K562 (cell line): ENCODE data around the gene HUS1. TPM values are rescaled to one million over a fixed set of nuclear protein-coding genes. Genes with fewer than 3 reads are reported as not detected.
A peak's percentile ranks its signal among the peaks of the same experiment; 100 is the strongest.

Experiments
- ASH1L ChIP-seq: fragments of 450-650 bp; IDR thresholded peaks from 2 replicates; pipeline ENCODE4 v1.6.1; 2018; ENCODE audit warnings: borderline replicate concordance, mild to moderate bottlenecking, low read depth; ENCODE audit not compliant: partially characterized antibody
- CBX1 ChIP-seq: sonication (generic); IDR thresholded peaks from 2 replicates; pipeline ENCODE4 v1.6.1; 2016; ENCODE audit warnings: antibody characterized with exemption, low read depth, mild to moderate bottlenecking
- CC2D1A ChIP-seq: fragments of 450-650 bp; IDR thresholded peaks from 2 replicates; pipeline ENCODE4 v1.6.1; 2017; ENCODE audit warnings: mild to moderate bottlenecking
- EHMT2 ChIP-seq: fragments of 450-650 bp; IDR thresholded peaks from 2 replicates; pipeline ENCODE4 v1.6.1; 2018; ENCODE audit warnings: antibody characterized with exemption
- ELF2 ChIP-seq: fragments of 250-450 bp; sonication (Bioruptor Pico); IDR thresholded peaks from 2 replicates; pipeline ENCODE4 v1.5.0; 2021; ENCODE audit warnings: mild to moderate bottlenecking
- GABPB1 ChIP-seq: sonication (generic); formaldehyde crosslinking; IDR thresholded peaks from 2 replicates; pipeline ENCODE4 v1.8.0; 2022; ENCODE audit warnings: mild to moderate bottlenecking, missing genetic modification reagents
- HNRNPL ChIP-seq: fragments of 200-400 bp; formaldehyde crosslinking; IDR thresholded peaks from 2 replicates; pipeline ENCODE4 v1.6.1; 2017; ENCODE audit warnings: low read depth, mild to moderate bottlenecking, low read length
- JUNB ChIP-seq: fragments of 450-650 bp; formaldehyde crosslinking; conservative IDR thresholded peaks from 2 replicates; pipeline ENCODE4 v1.4.0; 2020; ENCODE audit warnings: mild to moderate bottlenecking
- KDM2B ChIP-seq: fragments of 250-450 bp; sonication (Bioruptor Pico); IDR thresholded peaks from 2 replicates; pipeline ENCODE4 v1.8.0; 2021; ENCODE audit warnings: mild to moderate bottlenecking, moderate library complexity
- NCOR1 ChIP-seq: fragments of 450-650 bp; IDR thresholded peaks from 2 replicates; pipeline ENCODE4 v1.6.1; 2016; ENCODE audit warnings: mild to moderate bottlenecking, moderate library complexity
- NFATC3 ChIP-seq: fragments of 450-650 bp; IDR thresholded peaks from 2 replicates; pipeline ENCODE4 v1.6.1; 2017; ENCODE audit warnings: mild to moderate bottlenecking
- PHF8 ChIP-seq: fragments of 200-600 bp; sonication (generic); IDR thresholded peaks from 2 replicates; pipeline ENCODE4 v1.6.1; 2012; ENCODE audit warnings: mixed run types, mild to moderate bottlenecking, inconsistent platforms, low read length, moderate library complexity, borderline replicate concordance
- RBM25 ChIP-seq: fragments of 200-400 bp; formaldehyde crosslinking; IDR thresholded peaks from 2 replicates; pipeline ENCODE4 v1.6.1; 2018; ENCODE audit warnings: low read length, low read depth, moderate library complexity; ENCODE audit not compliant: severe bottlenecking
- RCOR1 ChIP-seq, 2 experiments: IDR thresholded peaks; 2 replicates each; pipeline ENCODE4 v1.6.1; 2012; ENCODE audit warnings: low read depth in 2 of 2, low read length in 2 of 2, borderline replicate concordance in 1 of 2, improper control_type of control experiment in 1 of 2
- VEZF1 ChIP-seq: fragments of 200-800 bp; sonication (Bioruptor generic); IDR thresholded peaks from 2 replicates; pipeline ENCODE4 v1.6.1; 2017; ENCODE audit warnings: missing genetic modification characterization, missing compliant biosample characterization
- ZMIZ1 ChIP-seq, 2 experiments: fragments of 150-350 bp in 1 of 2; IDR thresholded peaks; 2 replicates each; pipeline ENCODE4 v1.6.1; 2012 to 2016; ENCODE audit warnings: low read depth in 2 of 2, low read length in 2 of 2, mild to moderate bottlenecking in 1 of 2, moderate library complexity in 1 of 2
- ZNF551 ChIP-seq: fragments of 250-450 bp; sonication (Bioruptor Pico); IDR thresholded peaks from 2 replicates; pipeline ENCODE4 v1.5.0; 2021; ENCODE audit warnings: mild to moderate bottlenecking, moderate library complexity
- polyA plus RNA-seq, 8 experiments: library from polyadenylated mRNA; depleted of rRNA in 4 of 8; stranded (reverse) in 5 of 8; unstranded in 3 of 8; fragments of >200 nt; fragmentation: Nextera tagmentation in 2 of 8; fragmentation: Illumina TruSeq in 1 of 8; extraction: Ambion mirVana in 2 of 8; extraction: Trizol in 1 of 8; gene quantifications; 2 replicates each; pipeline versions ENCODE4 v1.2.1 to v1.2.3, GENCODE V29; 2011 to 2014; ENCODE audit warnings: inconsistent platforms in 1 of 8, missing spikeins in 1 of 8
- total RNA-seq, 7 experiments: library from RNA; depleted of rRNA in 6 of 7; stranded (reverse); fragments of >200 nt in 6 of 7; fragmentation: Illumina TruSeq in 2 of 7; extraction: Trizol in 2 of 7; gene quantifications; 2 replicates each; pipeline versions ENCODE4 v1.2.1 to v1.2.3, GENCODE V29; 2011 to 2021; ENCODE audit warnings: low replicate concordance in 1 of 7
- TF ChIP-seq, protein P1 (sequence below): fragments of 200-800 bp; sonication (Bioruptor generic); IDR thresholded peaks from 2 replicates; pipeline ENCODE4 v1.6.1; 2016; ENCODE audit warnings: missing genetic modification characterization, missing compliant biosample characterization

The HUS1 gene
- total and polyA plus RNA-seq, 9 of the 15 experiments (the other 6 are each of a cell fraction or from before 2014, with no cell fraction given) = 11.5 to 27.0 (median 16.5) TPM

- TF ChIP-seq GABPB1 (CRISPR knock-in tag) (peak; percentile 97), RBM25 (peak; percentile 34), ZNF551 (CRISPR knock-in tag) (no peak), JUNB (CRISPR knock-in tag) (no peak), NFATC3 (no peak), CC2D1A (peak; percentile 58), HNRNPL (peak; percentile 30; the same call in 1 of the 2 replicates), EHMT2 (peak; percentile 23; the same call in 1 of the 2 replicates), NCOR1 (peak; percentile 54), RCOR1 (IDR thresholded peaks at IDR 0.05; ENCODE audit: borderline replicate concordance in 1 of 2, low read depth in 2 of 2, low read length in 2 of 2) (peak in 1 of 2 experiments; percentile 73; a peak in 1 of 4 replicates), ELF2 (peak; percentile 63), ZMIZ1 (IDR thresholded peaks at IDR 0.05; ENCODE audit: low read depth in 2 of 2, low read length in 2 of 2) (0 out of 4 replicates have a peak, but pooled peaks of 1 of the 2 experiments have one; percentile 8), VEZF1 (peak; percentile 92), KDM2B (CRISPR knock-in tag) (no peak), CBX1 (peak; percentile 91), ASH1L (no peak), PHF8 (peak; percentile 97)
- TF ChIP-seq, protein P1, sequence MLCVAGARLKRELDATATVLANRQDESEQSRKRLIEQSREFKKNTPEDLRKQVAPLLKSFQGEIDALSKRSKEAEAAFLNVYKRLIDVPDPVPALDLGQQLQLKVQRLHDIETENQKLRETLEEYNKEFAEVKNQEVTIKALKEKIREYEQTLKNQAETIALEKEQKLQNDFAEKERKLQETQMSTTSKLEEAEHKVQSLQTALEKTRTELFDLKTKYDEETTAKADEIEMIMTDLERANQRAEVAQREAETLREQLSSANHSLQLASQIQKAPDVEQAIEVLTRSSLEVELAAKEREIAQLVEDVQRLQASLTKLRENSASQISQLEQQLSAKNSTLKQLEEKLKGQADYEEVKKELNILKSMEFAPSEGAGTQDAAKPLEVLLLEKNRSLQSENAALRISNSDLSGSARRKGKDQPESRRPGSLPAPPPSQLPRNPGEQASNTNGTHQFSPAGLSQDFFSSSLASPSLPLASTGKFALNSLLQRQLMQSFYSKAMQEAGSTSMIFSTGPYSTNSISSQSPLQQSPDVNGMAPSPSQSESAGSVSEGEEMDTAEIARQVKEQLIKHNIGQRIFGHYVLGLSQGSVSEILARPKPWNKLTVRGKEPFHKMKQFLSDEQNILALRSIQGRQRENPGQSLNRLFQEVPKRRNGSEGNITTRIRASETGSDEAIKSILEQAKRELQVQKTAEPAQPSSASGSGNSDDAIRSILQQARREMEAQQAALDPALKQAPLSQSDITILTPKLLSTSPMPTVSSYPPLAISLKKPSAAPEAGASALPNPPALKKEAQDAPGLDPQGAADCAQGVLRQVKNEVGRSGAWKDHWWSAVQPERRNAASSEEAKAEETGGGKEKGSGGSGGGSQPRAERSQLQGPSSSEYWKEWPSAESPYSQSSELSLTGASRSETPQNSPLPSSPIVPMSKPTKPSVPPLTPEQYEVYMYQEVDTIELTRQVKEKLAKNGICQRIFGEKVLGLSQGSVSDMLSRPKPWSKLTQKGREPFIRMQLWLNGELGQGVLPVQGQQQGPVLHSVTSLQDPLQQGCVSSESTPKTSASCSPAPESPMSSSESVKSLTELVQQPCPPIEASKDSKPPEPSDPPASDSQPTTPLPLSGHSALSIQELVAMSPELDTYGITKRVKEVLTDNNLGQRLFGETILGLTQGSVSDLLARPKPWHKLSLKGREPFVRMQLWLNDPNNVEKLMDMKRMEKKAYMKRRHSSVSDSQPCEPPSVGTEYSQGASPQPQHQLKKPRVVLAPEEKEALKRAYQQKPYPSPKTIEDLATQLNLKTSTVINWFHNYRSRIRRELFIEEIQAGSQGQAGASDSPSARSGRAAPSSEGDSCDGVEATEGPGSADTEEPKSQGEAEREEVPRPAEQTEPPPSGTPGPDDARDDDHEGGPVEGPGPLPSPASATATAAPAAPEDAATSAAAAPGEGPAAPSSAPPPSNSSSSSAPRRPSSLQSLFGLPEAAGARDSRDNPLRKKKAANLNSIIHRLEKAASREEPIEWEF = no peak
Measured at GRCh38 chr7:47979145-47979831, at the start of gene HUS1 (continued).
